SJCRH30 (cell line): ENCODE data around the gene TPP1. TPM values are rescaled to one million over a fixed set of nuclear protein-coding genes. Genes with fewer than 3 reads are reported as not detected.

Source experiments
- DNase-seq, 2 experiments: peaks; one replicate each; pipeline ENCODE4 v3.0.0-alpha.2; 2015 to 2020
- H3K27ac ChIP-seq: fragments of 250-450 bp; sonication (Bioruptor Pico); 2 replicates; pipeline ENCODE4 v1.5.1; 2020; ENCODE audit warnings: mild to moderate bottlenecking, moderate library complexity
- H3K27me3 ChIP-seq: fragments of 250-450 bp; sonication (Bioruptor Pico); 2 replicates; pipeline ENCODE4 v1.5.1; 2020; ENCODE audit warnings: mild to moderate bottlenecking, moderate library complexity
- H3K36me3 ChIP-seq: fragments of 250-450 bp; sonication (Bioruptor Pico); 2 replicates; pipeline ENCODE4 v1.5.1; 2020; ENCODE audit warnings: mild to moderate bottlenecking, moderate library complexity
- H3K4me1 ChIP-seq: fragments of 250-450 bp; sonication (Bioruptor Pico); 2 replicates; pipeline ENCODE4 v1.5.1; 2020; ENCODE audit warnings: mild to moderate bottlenecking, moderate library complexity
- H3K4me3 ChIP-seq: fragments of 250-450 bp; sonication (Bioruptor Pico); 2 replicates; pipeline ENCODE4 v1.5.1; 2020; ENCODE audit warnings: mild to moderate bottlenecking, moderate library complexity
- H3K9me3 ChIP-seq: fragments of 250-450 bp; sonication (Bioruptor Pico); replicated peaks from 2 replicates; pipeline ENCODE4 v1.5.1; 2020; ENCODE audit warnings: mild to moderate bottlenecking, moderate library complexity
- total RNA-seq: library from RNA; depleted of rRNA; stranded (reverse); fragments of >200 nt; shearing (Covaris generic); gene quantifications from 2 replicates; pipeline ENCODE4 v1.2.3, GENCODE V29; 2014

The TPP1 gene
- total RNA-seq, 1 experiment from 2014 or later: 8.7 TPM

- Histone ChIP-seq H3K36me3 (no peaks in the 10 kb centered on the region), H3K4me3 (no peak overlapping the region), H3K9me3 (no peaks in the 10 kb centered on the region), H3K27me3 (no peaks in the 10 kb centered on the region), H3K4me1 (no peaks in the 10 kb centered on the region), H3K27ac (no peak overlapping the region)
- DNase-seq: no peak
Observed at GRCh38 chr11:6627762-6628241, 8.6 kb upstream of the TPP1 start.

- no peak for DNase-seq
- H3K4me1 ChIP-seq: no peaks in the 10 kb centered on the region
Observed at GRCh38 chr11:6626971-6627761, 7.9 kb upstream of the TPP1 start.

GRCh38 chr11:6625832-6626420 lies 6.7 kb upstream of the TPP1 start:
- no peak for DNase-seq
- Histone ChIP-seq H3K27ac (no peak overlapping the region), H3K9me3 (no peaks in the 10 kb centered on the region), H3K27me3 (no peaks in the 10 kb centered on the region), H3K4me3 (no peak overlapping the region), H3K4me1 (no peaks in the 10 kb centered on the region), H3K36me3 (no peaks in the 10 kb centered on the region)

More at GRCh38 chr11:6626971-6627761, 7.9 kb upstream of the TPP1 start:
- Histone ChIP-seq H3K4me3 (no peak overlapping the region), H3K36me3 (no peaks in the 10 kb centered on the region), H3K27ac (no peak overlapping the region), H3K27me3 (no peaks in the 10 kb centered on the region), H3K9me3 (no peaks in the 10 kb centered on the region)

GRCh38 chr11:6625156-6625831 lies 6.1 kb upstream of the TPP1 start:
- no peaks in the 10 kb centered on the region for H3K9me3 ChIP-seq
- H3K27me3 ChIP-seq: no peaks in the 10 kb centered on the region
- no peak for DNase-seq
- H3K4me3 ChIP-seq: no peak overlapping the region
- H3K36me3 ChIP-seq: no peaks in the 10 kb centered on the region
- no peak overlapping the region for H3K27ac ChIP-seq
- H3K4me1 ChIP-seq: no peaks in the 10 kb centered on the region

- H3K27me3 ChIP-seq: no peaks in the 10 kb centered on the region
- no peaks in the 10 kb centered on the region for H3K9me3 ChIP-seq
- H3K27ac ChIP-seq: no peak overlapping the region
- H3K4me1 ChIP-seq: no peaks in the 10 kb centered on the region; the same call in 1 of the 2 replicates
- H3K36me3 ChIP-seq: no peaks in the 10 kb centered on the region
- H3K4me3 ChIP-seq: no peak overlapping the region
- DNase-seq: no peak
Observed at GRCh38 chr11:6623391-6624363, 4.5 kb upstream of the TPP1 start.

- H3K4me3 ChIP-seq: no peak overlapping the region
- no peaks in the 10 kb centered on the region for H3K27me3 ChIP-seq
- no peaks in the 10 kb centered on the region for H3K36me3 ChIP-seq
- no peaks in the 10 kb centered on the region; the same call in 1 of the 2 replicates for H3K4me1 ChIP-seq
- H3K27ac ChIP-seq: no peak overlapping the region
- DNase-seq: no peak
- no peaks in the 10 kb centered on the region for H3K9me3 ChIP-seq
Observed at GRCh38 chr11:6622261-6623171, 3.3 kb upstream of the TPP1 start.

- no peak overlapping the region for H3K4me3 ChIP-seq
- no peak for DNase-seq
- no peaks in the 10 kb centered on the region; the same call in 1 of the 2 replicates for H3K4me1 ChIP-seq
- H3K36me3 ChIP-seq: no peaks in the 10 kb centered on the region
- no peaks in the 10 kb centered on the region for H3K27me3 ChIP-seq
- no peaks in the 10 kb centered on the region for H3K9me3 ChIP-seq
- H3K27ac ChIP-seq: no peak overlapping the region
Observed at GRCh38 chr11:6621711-6622211, 2.5 kb upstream of the TPP1 start.

- no peaks in the 10 kb centered on the region for H3K36me3 ChIP-seq
- no peak overlapping the region for H3K4me3 ChIP-seq
- no peaks in the 10 kb centered on the region; the same call in 1 of the 2 replicates for H3K4me1 ChIP-seq
- DNase-seq: no peak
- no peaks in the 10 kb centered on the region for H3K9me3 ChIP-seq
- no peak overlapping the region for H3K27ac ChIP-seq
- no peaks in the 10 kb centered on the region for H3K27me3 ChIP-seq
Observed at GRCh38 chr11:6620636-6621035, 1.4 kb upstream of the TPP1 start.

- H3K27ac ChIP-seq: no peak overlapping the region
- no peaks in the 10 kb centered on the region for H3K9me3 ChIP-seq
- H3K4me1 ChIP-seq: no peaks in the 10 kb centered on the region; the same call in 1 of the 2 replicates
- H3K27me3 ChIP-seq: no peaks in the 10 kb centered on the region
- peak overlapping the region; percentile 64 for H3K4me3 ChIP-seq
- H3K36me3 ChIP-seq: no peaks in the 10 kb centered on the region
- DNase-seq: no peak
Observed at GRCh38 chr11:6618117-6619003, 862 bp downstream of the TPP1 start.

- H3K4me3 ChIP-seq: no peak overlapping the region
- no peaks in the 10 kb centered on the region for H3K36me3 ChIP-seq
- no peaks in the 10 kb centered on the region; the same call in 1 of the 2 replicates for H3K4me1 ChIP-seq
- no peak overlapping the region for H3K27ac ChIP-seq
- no peak for DNase-seq
- no peaks in the 10 kb centered on the region for H3K27me3 ChIP-seq
- H3K9me3 ChIP-seq: no peaks in the 10 kb centered on the region
Observed at GRCh38 chr11:6617315-6617781, 1.9 kb downstream of the TPP1 start.

- Histone ChIP-seq H3K27ac (no peak overlapping the region), H3K9me3 (no peaks in the 10 kb centered on the region), H3K4me3 (no peak overlapping the region), H3K36me3 (no peaks in the 10 kb centered on the region), H3K4me1 (no peaks in the 10 kb centered on the region; the same call in 1 of the 2 replicates), H3K27me3 (no peaks in the 10 kb centered on the region)
- DNase-seq: no peak
Observed at GRCh38 chr11:6616596-6617250, 2.5 kb downstream of the TPP1 start.
